HUES64 (cell line): ENCODE measurements around the gene SIRT5. TPM values are rescaled to one million over a fixed set of nuclear protein-coding genes. Genes with fewer than 3 reads are reported as not detected.

Source experiments
- H3K27ac ChIP-seq: 2 replicates; pipeline ENCODE4 v1.7.0; 2013; ENCODE audit warnings: low read depth, low read length, inconsistent platforms
- H3K27me3 ChIP-seq: 2 replicates; pipeline ENCODE4 v1.6.1; 2013; ENCODE audit warnings: mild to moderate bottlenecking, low read length; ENCODE audit not compliant: insufficient read depth
- H3K36me3 ChIP-seq: 2 replicates; pipeline ENCODE4 v1.6.1; 2013; ENCODE audit warnings: mild to moderate bottlenecking, low read length; ENCODE audit not compliant: insufficient read depth
- H3K4me1 ChIP-seq: 2 replicates; pipeline ENCODE4 v1.6.1; 2013; ENCODE audit warnings: mild to moderate bottlenecking, low read length, moderate library complexity; ENCODE audit not compliant: insufficient read depth
- H3K4me3 ChIP-seq: 2 replicates; pipeline ENCODE4 v1.5.1; 2013; ENCODE audit warnings: mild to moderate bottlenecking, low read length, moderate library complexity
- H3K9ac ChIP-seq: 2 replicates; pipeline ENCODE4 v1.6.1; 2013; ENCODE audit warnings: mild to moderate bottlenecking, low read depth, low read length
- H3K9me3 ChIP-seq: 2 replicates; pipeline ENCODE4 v1.6.1; 2013; ENCODE audit warnings: low read depth, low read length; ENCODE audit not compliant: insufficient read depth
- WGBS: fragments of 150-250, 120-280 bp; methylation state at CpG from one replicate; pipeline ENCODE4 v1.1.7; 2013; ENCODE audit warnings: missing lambda C conversion rate; 5-methylcytosine and 5-hydroxymethylcytosine counted together
- polyA plus RNA-seq, 2 experiments: library from polyadenylated mRNA; stranded (reverse); fragments of 50-300 nt; gene quantifications; one replicate each; pipeline ENCODE4 v1.2.3, GENCODE V29; 2013

The SIRT5 gene
- polyA plus RNA-seq (2013, experiment 1 of 2), result 8.1 TPM
- polyA plus RNA-seq (2013, experiment 2 of 2), result 6.8 TPM

DNA sequence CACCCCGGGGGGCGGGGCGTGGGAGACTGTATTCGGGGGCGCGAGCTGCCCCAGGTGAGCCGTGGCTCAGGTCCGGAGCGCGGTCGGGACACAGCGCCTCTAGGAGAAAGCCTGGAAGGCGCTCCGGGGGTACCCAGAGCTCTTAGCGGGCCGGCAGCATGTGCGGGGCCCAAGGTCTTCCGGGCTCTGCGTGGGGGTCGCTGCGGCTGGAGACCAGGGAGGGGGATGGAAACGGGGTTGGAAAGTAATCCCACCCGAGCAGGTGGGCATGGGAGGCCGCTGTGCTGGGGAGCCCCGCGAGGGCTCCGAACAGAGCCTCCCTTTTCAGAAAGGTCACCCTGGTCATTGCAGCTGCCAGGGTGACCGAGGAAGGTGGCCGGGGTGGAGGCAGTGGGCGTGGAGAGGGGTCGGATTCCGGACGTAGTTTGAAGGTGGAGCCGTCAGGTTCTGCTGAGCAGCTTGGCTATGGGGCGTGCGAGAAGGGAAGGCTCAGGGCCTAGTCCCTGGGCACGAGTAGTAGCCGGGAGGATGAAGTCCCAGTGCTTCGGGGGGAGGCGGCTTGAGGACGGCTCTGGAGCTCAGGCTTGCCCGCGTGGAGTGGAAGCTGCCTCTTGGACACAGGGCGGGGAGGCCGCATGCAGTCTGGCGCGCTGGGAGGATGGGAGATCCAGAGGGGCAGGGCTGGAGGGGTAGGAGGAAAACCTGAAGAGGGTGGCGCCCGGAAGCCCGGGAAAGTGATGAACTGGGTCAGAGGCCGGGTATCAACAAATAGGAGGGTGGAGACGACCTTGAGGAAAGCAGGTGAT, at the start of gene SIRT5:
Gene SIRT5, plus strand, starts transcription at position 31 of the 806 bp plus-strand sequence. CDS start 9,510 bp downstream, outside the sequence.
- H3K4me3 ChIP-seq, result peak within 1 kb of the TSS; percentile 92
- peak within 1 kb of the TSS; percentile 94 for H3K9ac ChIP-seq
- H3K27me3 ChIP-seq, result no peaks in the 10 kb centered on the region
- H3K27ac ChIP-seq, result peak within 1 kb of the TSS; percentile 98
- no peaks in the 10 kb centered on the region; the same call in 1 of the 2 replicates for H3K9me3 ChIP-seq
- peaks cover 7% of the 10 kb centered on the region for H3K4me1 ChIP-seq
- peaks cover 6% of the 10 kb centered on the region for H3K36me3 ChIP-seq
- WGBS, result under 1% methylated on average over 52 of the region's 52 CpGs

DNA sequence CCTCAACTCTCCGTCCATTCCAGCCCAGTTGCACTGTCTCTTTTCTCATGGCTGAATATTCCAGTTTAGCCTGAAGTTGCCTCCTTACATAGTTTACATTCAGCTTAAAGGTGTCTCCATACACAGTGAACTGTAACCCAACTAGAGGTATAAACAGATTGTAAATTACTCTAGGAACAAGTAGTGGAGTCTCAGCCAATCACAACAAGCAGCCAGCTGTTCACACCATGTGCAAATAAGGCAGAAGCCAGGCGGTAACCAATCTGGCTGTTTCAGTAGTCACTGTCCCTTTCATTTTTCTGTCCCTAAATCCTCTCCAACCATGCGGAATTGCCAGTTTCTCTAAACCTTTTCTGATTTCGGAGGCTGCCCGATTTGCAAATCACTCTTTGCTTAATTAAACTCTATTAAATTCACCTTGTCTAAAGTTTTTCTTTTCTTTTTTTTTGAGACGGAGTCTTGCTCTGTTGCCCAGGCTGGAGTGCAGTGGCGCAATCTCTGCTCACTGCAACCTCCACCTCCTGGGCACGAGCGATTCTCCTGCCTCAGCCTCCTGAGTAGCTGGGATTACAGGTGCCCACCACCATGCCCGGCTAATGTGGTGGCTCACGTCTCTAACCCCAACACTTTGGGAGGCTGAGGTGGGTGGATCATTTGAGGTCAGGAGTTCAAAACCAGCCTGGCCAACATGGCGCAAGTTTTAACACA, 49.4 kb upstream of the SIRT5 start:
- Histone ChIP-seq H3K27me3 (no peaks in the 10 kb centered on the region), H3K4me3 (no peak overlapping the region), H3K36me3 (no peaks in the 10 kb centered on the region), H3K9ac (no peak overlapping the region), H3K9me3 (no peaks in the 10 kb centered on the region), H3K4me1 (peaks cover 11% of the 10 kb centered on the region), H3K27ac (no peak overlapping the region)
- WGBS, result 95% methylated on average over 12 of the region's 12 CpGs

DNA sequence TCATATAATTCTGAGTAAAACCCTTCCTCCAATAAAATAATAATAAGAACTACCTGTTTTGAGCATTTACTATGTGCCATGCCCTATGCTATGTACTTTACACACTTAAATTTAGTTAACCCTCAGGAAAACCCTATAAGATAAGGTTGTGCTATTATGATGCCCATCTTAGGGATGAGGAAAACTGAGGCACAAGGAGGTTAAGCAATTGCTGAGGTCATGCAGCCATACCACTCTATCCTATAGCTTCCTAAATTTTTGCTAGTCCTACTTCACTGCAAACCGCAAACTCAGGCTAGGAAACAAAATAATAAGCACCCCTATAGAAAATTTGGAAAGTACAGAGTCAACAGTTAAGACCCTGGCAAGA, 48.1 kb upstream of the SIRT5 start:
- H3K27ac ChIP-seq, result no peak overlapping the region
- H3K4me3 ChIP-seq, result no peak overlapping the region
- no peaks in the 10 kb centered on the region for H3K27me3 ChIP-seq
- H3K9ac ChIP-seq, result no peak overlapping the region
- no peaks in the 10 kb centered on the region for H3K36me3 ChIP-seq
- peaks cover 11% of the 10 kb centered on the region for H3K4me1 ChIP-seq
- 94% methylated on average over 1 of the region's 1 CpG for WGBS
- H3K9me3 ChIP-seq, result no peaks in the 10 kb centered on the region

DNA sequence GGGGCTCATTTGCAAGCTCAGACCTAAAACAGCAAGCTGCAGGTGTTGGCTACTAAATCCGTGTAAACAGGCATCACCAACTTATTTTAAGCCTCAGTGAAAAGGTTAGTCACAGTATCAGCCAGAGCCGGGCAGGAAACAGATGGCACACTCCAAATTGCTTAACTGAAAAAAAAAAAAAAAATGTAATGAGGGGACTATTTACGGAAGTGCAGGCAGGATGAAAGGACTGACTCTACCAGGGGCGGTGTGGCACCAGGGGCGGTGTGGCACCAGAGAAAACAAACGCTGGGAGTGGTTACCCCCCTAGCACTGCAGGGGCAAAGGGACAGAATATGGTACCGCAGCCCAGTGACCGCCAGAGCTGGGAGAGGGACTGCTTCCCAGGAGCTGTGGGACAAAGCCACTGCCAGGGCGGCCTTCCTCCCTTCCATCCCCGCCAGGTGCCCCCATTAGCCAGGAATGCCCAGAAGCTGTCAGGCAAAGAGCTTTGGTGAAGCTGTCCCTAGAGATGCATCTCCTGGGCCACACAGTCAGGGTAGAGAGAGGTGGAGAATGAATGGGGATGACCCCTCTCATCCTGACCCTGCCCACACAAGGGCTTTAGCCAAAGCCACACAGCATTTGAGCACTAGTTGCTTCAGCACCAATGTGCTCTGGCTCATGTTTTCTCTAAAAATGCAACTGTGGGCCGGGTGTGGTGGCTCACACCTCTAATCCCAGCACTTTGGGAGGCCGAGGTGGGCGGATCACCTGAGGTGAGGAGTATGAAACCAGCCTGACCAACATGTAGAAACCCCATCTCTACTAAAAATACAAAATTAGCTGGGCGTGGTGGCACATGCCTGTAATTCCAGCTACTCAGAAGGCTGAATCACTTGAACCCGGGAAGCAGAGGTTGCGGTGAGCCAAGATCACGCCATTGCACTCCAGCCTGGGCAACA, 47.4 kb upstream of the SIRT5 start:
- Histone ChIP-seq H3K4me1 (peaks cover 11% of the 10 kb centered on the region), H3K9me3 (no peaks in the 10 kb centered on the region), H3K27ac (no peak overlapping the region), H3K9ac (no peak overlapping the region), H3K27me3 (no peaks in the 10 kb centered on the region), H3K36me3 (no peaks in the 10 kb centered on the region), H3K4me3 (no peak overlapping the region)
- 92% methylated on average over 17 of the region's 17 CpGs for WGBS

DNA sequence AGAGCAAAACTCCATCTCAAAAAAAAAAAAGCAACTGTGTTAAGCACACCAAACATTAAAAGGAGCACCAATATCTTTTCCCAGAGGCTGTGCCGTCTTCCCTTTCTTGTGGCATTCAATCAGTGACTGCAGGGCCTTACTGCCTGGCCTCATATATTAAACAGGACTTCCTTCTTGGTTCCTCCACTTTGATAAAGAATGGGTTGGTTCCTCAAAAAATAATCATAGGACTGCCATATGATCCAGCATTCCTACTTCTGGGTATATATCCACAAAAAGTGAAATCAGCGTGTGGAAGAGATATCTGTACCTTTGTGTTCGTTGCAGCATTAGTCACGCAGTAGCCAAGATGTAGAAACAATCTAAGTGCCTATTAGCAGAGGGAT, 46.7 kb upstream of the SIRT5 start:
- Histone ChIP-seq H3K27ac (no peak overlapping the region), H3K36me3 (no peaks in the 10 kb centered on the region), H3K27me3 (no peaks in the 10 kb centered on the region), H3K4me1 (peaks cover 11% of the 10 kb centered on the region), H3K9ac (no peak overlapping the region), H3K9me3 (no peaks in the 10 kb centered on the region), H3K4me3 (no peak overlapping the region)
- WGBS, result 96% methylated on average over 4 of the region's 4 CpGs

GRCh38 chr6:13528232-13528631, 46.2 kb upstream of the SIRT5 start:
- WGBS, result 86% methylated on average over 1 of the region's 3 CpGs
- Histone ChIP-seq H3K4me1 (peaks cover 11% of the 10 kb centered on the region), H3K27ac (no peak overlapping the region), H3K9ac (no peak overlapping the region), H3K36me3 (no peaks in the 10 kb centered on the region), H3K27me3 (no peaks in the 10 kb centered on the region), H3K4me3 (no peak overlapping the region), H3K9me3 (no peaks in the 10 kb centered on the region)

DNA sequence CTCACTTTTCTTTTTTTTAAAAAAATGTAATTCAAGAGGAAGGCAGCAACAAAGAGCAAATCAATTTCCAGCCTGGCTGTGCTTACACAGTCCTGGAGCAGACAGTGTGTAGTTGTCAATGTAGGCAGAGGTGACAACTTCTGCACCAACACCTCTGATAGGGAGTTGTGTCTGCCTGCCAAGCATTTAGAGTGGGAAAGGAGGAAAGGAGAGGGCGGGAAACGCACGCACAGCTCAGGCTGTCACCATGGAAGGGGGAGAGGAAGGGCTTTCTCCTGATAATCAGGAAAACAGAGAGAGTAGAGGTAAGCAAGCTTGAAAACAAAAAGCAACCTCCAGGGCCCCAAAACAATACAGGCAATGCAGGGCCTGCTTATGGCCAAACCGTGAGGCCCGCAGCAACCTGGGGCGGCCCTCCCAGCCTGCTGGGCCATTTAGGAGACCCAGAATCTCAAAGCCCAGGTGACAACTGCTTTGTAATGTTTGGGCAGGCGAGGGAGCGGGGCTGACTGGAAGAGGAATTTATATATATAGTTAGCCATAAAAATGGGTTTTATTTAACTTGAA, 45.5 kb upstream of the SIRT5 start:
- Histone ChIP-seq H3K9me3 (no peaks in the 10 kb centered on the region), H3K4me1 (peaks cover 11% of the 10 kb centered on the region), H3K27me3 (no peaks in the 10 kb centered on the region), H3K9ac (0 out of 2 replicates have a peak overlapping the region, but pooled peaks have one; percentile 21), H3K27ac (no peak overlapping the region), H3K36me3 (no peaks in the 10 kb centered on the region), H3K4me3 (no peak overlapping the region)
- 55% methylated on average over 7 of the region's 8 CpGs for WGBS

- 64% methylated on average over 4 of the region's 4 CpGs for WGBS
Observed at GRCh38 chr6:13531956-13532355, 42.4 kb upstream of the SIRT5 start.

GRCh38 chr6:13534536-13534935, 39.9 kb upstream of the SIRT5 start:
- Histone ChIP-seq H3K36me3 (no peaks in the 10 kb centered on the region), H3K27me3 (no peaks in the 10 kb centered on the region), H3K4me1 (peaks cover 10% of the 10 kb centered on the region), H3K9me3 (no peaks in the 10 kb centered on the region), H3K27ac (no peak overlapping the region), H3K9ac (no peak overlapping the region), H3K4me3 (no peak overlapping the region)
- WGBS, result 88% methylated on average over 3 of the region's 3 CpGs

More at GRCh38 chr6:13531956-13532355, 42.4 kb upstream of the SIRT5 start:
- Histone ChIP-seq H3K9me3 (no peaks in the 10 kb centered on the region), H3K4me3 (no peak overlapping the region), H3K27me3 (no peaks in the 10 kb centered on the region), H3K27ac (no peak overlapping the region), H3K9ac (no peak overlapping the region), H3K36me3 (no peaks in the 10 kb centered on the region), H3K4me1 (peaks cover 21% of the 10 kb centered on the region)

DNA sequence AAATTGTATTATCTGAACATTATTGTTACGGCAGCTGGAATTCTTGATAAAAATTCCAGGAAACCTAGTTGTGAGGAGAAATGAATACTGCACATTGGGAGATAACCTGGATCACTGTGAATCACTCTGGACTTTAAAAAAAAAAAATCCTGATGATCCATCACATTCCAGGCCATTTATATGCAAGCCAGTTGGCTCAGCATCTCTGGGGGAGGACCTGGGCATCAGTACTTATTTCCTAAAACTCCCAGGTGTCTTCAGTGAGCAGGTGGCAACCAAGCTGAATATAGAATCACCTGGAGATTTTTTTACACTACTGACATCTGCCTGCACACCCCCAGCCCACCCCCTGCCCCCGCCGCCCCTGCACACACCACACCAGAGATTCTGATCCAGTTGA, 39.1 kb upstream of the SIRT5 start:
- Histone ChIP-seq H3K4me1 (peaks cover 10% of the 10 kb centered on the region), H3K27me3 (no peaks in the 10 kb centered on the region), H3K4me3 (no peak overlapping the region), H3K36me3 (no peaks in the 10 kb centered on the region), H3K9ac (no peak overlapping the region), H3K9me3 (no peaks in the 10 kb centered on the region), H3K27ac (no peak overlapping the region)
- 88% methylated on average over 1 of the region's 3 CpGs for WGBS
